Panc1 (cell line): ENCODE results near the gene IKZF4. TPM values are rescaled to one million over a fixed set of nuclear protein-coding genes. Genes with fewer than 3 reads are reported as not detected.

Experiments used
- ATAC-seq: fragments of 200-7000 bp; cut with Tn5 transposase; 2 replicates; pipeline ENCODE4 v1.9.1; 2020; ENCODE audit warnings: mild to moderate bottlenecking, moderate library complexity
- BruUV-seq: library from RNA; stranded (reverse); fragments of 400-500 nt; replicated peaks from 2 replicates; lab custom pipeline; 2021; lab: Mats Ljungman, UMichigan
- CTCF ChIA-PET: fragments of 300-600 bp; sonication (Branson Sonifier 250); formaldehyde crosslinking; loops from one replicate; lab custom pipeline; 2022; ENCODE audit warnings: antibody characterized with exemption; lab: Charles Lee
- POLR2A ChIA-PET: fragments of 300-600 bp; sonication (Branson Sonifier 250); formaldehyde crosslinking; loops from one replicate; lab custom pipeline; 2022; ENCODE audit warnings: antibody characterized with exemption; lab: Charles Lee
- DNase-seq: peaks from one replicate; pipeline ENCODE4 v3.0.0-alpha.2; 2010; ENCODE audit warnings: low read depth, low spot score
- H3K27ac ChIP-seq: 2 replicates; pipeline ENCODE4 v1.5.1; 2011; ENCODE audit warnings: mild to moderate bottlenecking, low read length, inconsistent platforms
- H3K27me3 ChIP-seq: fragments of 200-500 bp; sonication (Bioruptor generic); 2 replicates; pipeline ENCODE4 v1.6.0; 2014; ENCODE audit warnings: low read length, inconsistent platforms; ENCODE audit not compliant: control insufficient read depth, insufficient read depth
- H3K36me3 ChIP-seq: fragments of 200-500 bp; sonication (Bioruptor generic); 2 replicates; pipeline ENCODE4 v1.5.1; 2014; ENCODE audit warnings: inconsistent platforms, mild to moderate bottlenecking, low read length, moderate library complexity; ENCODE audit not compliant: control insufficient read depth, insufficient read depth
- H3K4me1 ChIP-seq: 2 replicates; pipeline ENCODE4 v1.5.1; 2011; ENCODE audit warnings: inconsistent platforms, mild to moderate bottlenecking, low read length, moderate library complexity; ENCODE audit not compliant: control insufficient read depth, insufficient read depth
- H3K4me3 ChIP-seq, 2 experiments: 2 replicates each; pipeline ENCODE4 v1.5.1; 2011 to 2012; ENCODE audit warnings: low read depth in 2 of 2, low read length in 2 of 2, mild to moderate bottlenecking in 2 of 2, inconsistent platforms in 1 of 2, moderate library complexity in 1 of 2
- H3K9me3 ChIP-seq: fragments of 200-500 bp; sonication (Bioruptor generic); 2 replicates; pipeline ENCODE4 v1.5.1; 2014; ENCODE audit warnings: low read depth, mild to moderate bottlenecking, inconsistent platforms, low read length, moderate library complexity; ENCODE audit not compliant: control insufficient read depth, insufficient read depth
- POLR2AphosphoS5 ChIP-seq: IDR thresholded peaks from 2 replicates; pipeline ENCODE4 v1.6.1; 2012; ENCODE audit warnings: mild to moderate bottlenecking, low read depth, low read length, moderate library complexity
- SIN3A ChIP-seq: IDR thresholded peaks from 2 replicates; pipeline ENCODE4 v1.6.1; 2012; ENCODE audit warnings: low read depth, mild to moderate bottlenecking, low read length, moderate library complexity, borderline replicate concordance; ENCODE audit not compliant: insufficient read depth
- TCF7L2 ChIP-seq: IDR thresholded peaks from 2 replicates; pipeline ENCODE4 v1.6.1; 2011; ENCODE audit warnings: mild to moderate bottlenecking, low read depth, low read length, inconsistent platforms
- in situ Hi-C: cut with HindIII; loops from 2 replicates; pipeline ENCODE4 v1.10.0; 2016; ENCODE audit warnings: low sequenced_read_pairs, low pct_unique_long_range_greater_than_20kb
- intact Hi-C: fragments of 100-400 bp; cut with micrococcal nuclease; formaldehyde crosslinking; loops from one replicate; pipeline ENCODE4 v1.10.0; 2022; ENCODE audit not compliant: unreplicated experiment
- total RNA-seq: library from RNA; stranded (reverse); gene quantifications from one replicate; pipeline ENCODE4 v1.2.1, GENCODE V29; 2021; ENCODE audit not compliant: unreplicated experiment
- TF ChIP-seq, protein P1 (sequence below): fragments of 450-650 bp; IDR thresholded peaks from 2 replicates; pipeline ENCODE4 v1.5.1; 2017; ENCODE audit warnings: mild to moderate bottlenecking
- TF ChIP-seq, protein P2 (sequence below), 2 experiments: IDR thresholded peaks; 2 replicates each; pipeline ENCODE4 v1.6.1; 2011 to 2012; ENCODE audit warnings: low read depth in 2 of 2, control low read depth in 1 of 2, low read length in 1 of 2, mild to moderate bottlenecking in 1 of 2, moderate library complexity in 1 of 2; ENCODE audit not compliant: insufficient read depth in 1 of 2

Gene IKZF4
- total RNA-seq, 1 experiment from 2014 or later: 6.9 TPM

DNA sequence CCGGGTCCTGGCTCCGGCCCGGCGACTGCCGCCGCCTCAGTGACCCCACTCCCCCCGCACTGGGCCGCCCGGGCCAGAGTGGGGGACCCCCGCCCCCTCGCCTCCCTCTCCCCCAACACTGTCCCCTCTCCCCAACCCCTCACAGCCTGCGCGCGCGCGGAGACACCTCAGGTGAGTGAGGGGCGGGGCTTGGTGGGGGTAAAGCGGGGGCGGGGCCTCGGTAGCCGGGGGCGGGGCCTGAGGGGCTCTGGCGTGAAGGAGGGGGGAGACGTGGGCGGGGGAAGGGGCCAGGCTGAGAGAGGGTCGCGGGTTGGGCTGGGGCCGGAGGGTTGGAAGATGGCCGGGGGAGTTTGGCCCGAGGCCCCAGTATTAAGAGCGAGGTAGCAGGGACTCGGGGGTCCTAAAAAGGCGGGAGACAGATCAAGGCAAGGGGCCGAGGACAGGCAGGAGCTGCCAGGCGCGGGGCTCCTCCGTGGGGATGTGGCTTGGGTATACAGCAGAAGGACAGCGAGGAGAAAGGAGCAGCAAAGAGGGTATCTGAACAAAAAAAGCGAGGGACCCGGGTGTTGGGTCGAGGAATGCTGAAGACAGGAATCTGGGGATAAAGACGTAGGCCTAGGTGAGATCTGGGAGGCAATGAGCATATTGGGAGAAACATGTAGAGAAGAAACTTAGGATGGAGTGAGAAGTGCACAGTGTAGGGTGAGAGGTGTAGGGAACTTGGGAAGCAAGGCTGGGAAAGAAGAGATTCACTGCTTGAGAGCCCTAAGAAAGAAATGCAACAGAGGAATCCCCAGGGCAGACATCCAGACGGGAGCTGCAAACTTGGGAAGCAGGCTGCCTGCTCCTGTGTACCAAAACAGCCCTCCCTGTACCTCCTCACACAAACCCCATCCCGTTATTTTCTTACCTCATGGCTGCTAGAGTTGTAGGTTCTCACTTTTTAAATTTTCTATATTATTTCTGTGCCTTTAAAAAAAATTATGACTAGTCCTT is 13.0 kb upstream of the IKZF4 start:
- DNase-seq (no peak), ATAC-seq (peak; percentile 84)
- intact Hi-C loops: no loop called here
- peaks cover 5% of the 10 kb centered on the region; the same call in 1 of the 2 replicates for H3K4me1 ChIP-seq
- ChIA-PET POLR2A (interaction anchor here (0.6 to 2.1 kb wide), 4 partner anchors 10 to 210 kb away, joined by 3 to 10 read pairs (median 6); partner anchors contain the start of genes PA2G4 and SUOX), CTCF (interaction anchor here (0.6 to 0.7 kb wide), 3 partner anchors 12 to 1451 kb away, joined by 3 to 7 read pairs (median 6); no protein-coding TSS in a partner anchor)
- peak overlapping the region; percentile 63 to 80 for H3K4me3 ChIP-seq
- no TSS peak for BruUV-seq
- H3K36me3 ChIP-seq: no peaks in the 10 kb centered on the region
- no peaks in the 10 kb centered on the region for H3K27me3 ChIP-seq
- in situ Hi-C loops: no loop called here
- TF ChIP-seq POLR2AphosphoS5 (no peak), TCF7L2 (no peak), SIN3A (no peak)
- TF ChIP-seq, protein P1, sequence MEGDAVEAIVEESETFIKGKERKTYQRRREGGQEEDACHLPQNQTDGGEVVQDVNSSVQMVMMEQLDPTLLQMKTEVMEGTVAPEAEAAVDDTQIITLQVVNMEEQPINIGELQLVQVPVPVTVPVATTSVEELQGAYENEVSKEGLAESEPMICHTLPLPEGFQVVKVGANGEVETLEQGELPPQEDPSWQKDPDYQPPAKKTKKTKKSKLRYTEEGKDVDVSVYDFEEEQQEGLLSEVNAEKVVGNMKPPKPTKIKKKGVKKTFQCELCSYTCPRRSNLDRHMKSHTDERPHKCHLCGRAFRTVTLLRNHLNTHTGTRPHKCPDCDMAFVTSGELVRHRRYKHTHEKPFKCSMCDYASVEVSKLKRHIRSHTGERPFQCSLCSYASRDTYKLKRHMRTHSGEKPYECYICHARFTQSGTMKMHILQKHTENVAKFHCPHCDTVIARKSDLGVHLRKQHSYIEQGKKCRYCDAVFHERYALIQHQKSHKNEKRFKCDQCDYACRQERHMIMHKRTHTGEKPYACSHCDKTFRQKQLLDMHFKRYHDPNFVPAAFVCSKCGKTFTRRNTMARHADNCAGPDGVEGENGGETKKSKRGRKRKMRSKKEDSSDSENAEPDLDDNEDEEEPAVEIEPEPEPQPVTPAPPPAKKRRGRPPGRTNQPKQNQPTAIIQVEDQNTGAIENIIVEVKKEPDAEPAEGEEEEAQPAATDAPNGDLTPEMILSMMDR: no peak
- TF ChIP-seq, protein P2, sequence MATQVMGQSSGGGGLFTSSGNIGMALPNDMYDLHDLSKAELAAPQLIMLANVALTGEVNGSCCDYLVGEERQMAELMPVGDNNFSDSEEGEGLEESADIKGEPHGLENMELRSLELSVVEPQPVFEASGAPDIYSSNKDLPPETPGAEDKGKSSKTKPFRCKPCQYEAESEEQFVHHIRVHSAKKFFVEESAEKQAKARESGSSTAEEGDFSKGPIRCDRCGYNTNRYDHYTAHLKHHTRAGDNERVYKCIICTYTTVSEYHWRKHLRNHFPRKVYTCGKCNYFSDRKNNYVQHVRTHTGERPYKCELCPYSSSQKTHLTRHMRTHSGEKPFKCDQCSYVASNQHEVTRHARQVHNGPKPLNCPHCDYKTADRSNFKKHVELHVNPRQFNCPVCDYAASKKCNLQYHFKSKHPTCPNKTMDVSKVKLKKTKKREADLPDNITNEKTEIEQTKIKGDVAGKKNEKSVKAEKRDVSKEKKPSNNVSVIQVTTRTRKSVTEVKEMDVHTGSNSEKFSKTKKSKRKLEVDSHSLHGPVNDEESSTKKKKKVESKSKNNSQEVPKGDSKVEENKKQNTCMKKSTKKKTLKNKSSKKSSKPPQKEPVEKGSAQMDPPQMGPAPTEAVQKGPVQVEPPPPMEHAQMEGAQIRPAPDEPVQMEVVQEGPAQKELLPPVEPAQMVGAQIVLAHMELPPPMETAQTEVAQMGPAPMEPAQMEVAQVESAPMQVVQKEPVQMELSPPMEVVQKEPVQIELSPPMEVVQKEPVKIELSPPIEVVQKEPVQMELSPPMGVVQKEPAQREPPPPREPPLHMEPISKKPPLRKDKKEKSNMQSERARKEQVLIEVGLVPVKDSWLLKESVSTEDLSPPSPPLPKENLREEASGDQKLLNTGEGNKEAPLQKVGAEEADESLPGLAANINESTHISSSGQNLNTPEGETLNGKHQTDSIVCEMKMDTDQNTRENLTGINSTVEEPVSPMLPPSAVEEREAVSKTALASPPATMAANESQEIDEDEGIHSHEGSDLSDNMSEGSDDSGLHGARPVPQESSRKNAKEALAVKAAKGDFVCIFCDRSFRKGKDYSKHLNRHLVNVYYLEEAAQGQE (IDR thresholded peaks at IDR 0.05; ENCODE audit: insufficient read depth in 1 of 2, low read depth in 2 of 2, low read length in 1 of 2): no peak
- H3K9me3 ChIP-seq: no peaks in the 10 kb centered on the region
- H3K27ac ChIP-seq: peak overlapping the region; percentile 65

DNA sequence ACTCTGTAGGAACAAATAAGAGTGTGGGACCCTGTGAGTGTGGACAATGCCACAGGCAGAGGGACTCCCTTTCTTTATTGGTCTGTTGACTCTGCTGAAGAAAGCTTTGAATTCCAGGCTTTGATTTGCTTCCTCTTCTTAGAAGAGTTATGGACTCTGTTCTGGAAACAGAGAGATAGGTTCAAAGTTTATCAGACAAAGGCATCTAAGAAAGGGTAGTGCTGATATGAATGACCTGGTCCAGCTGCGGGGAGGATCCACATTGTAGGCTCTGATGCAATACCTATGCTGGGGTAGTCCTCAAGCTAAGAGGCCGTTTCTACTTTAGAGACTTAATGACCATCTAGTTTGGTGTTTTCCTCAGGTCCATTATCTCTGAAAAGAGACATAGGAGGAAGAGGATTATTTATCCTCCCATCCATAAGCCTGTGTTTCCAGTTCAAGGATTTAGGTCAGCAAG is 10.7 kb upstream of the IKZF4 start:
- H3K4me3 ChIP-seq: no peak overlapping the region
- no peak overlapping the region for H3K27ac ChIP-seq
- in situ Hi-C loops (no loop called here), intact Hi-C loops (no loop called here)
- H3K9me3 ChIP-seq: no peaks in the 10 kb centered on the region
- no peaks in the 10 kb centered on the region for H3K27me3 ChIP-seq
- no peak for ATAC-seq
- no peaks in the 10 kb centered on the region for H3K36me3 ChIP-seq
- ChIA-PET CTCF (interaction anchor here (0.6 kb wide), 1 partner anchor 22 kb away, joined by 3 read pairs; no protein-coding TSS in a partner anchor), POLR2A (no interaction called here)
- peaks cover 5% of the 10 kb centered on the region; the same call in 1 of the 2 replicates for H3K4me1 ChIP-seq
- no peak for DNase-seq
- TF ChIP-seq, protein P1: no peak
- TF ChIP-seq POLR2AphosphoS5 (no peak), SIN3A (no peak)
- TF ChIP-seq, protein P2 (IDR thresholded peaks at IDR 0.05; ENCODE audit: insufficient read depth in 1 of 2, low read depth in 2 of 2, low read length in 1 of 2): no peak
- BruUV-seq: TSS peak; percentile 74
